Measurements from ENCODE around the gene SP6.

DNA sequence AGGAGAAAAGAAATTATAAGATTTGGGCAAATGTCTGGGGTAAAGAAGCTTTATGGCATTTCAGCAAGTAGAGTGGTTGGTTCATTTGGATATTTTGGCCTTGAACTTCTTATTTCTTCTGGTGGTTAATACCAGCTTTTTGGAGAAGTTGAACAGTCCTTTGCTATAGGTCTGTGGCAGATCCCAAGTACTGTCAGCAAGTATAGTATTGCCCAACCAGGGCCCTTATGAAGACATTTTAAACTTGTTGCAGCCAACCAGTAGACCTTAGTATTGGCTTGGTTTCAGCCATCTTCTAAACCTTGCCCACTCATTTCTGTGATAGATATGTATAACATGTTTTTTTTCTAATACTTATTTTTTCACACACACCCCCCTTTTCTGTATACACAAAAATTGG lies 47.3 kb upstream of the SP6 start:
- TF ChIP-seq POLR2A (IDR thresholded peaks at IDR 0.05; ENCODE audit: low read depth, low read length) (no peak), RAD21 (IDR thresholded peaks at IDR 0.05; ENCODE audit: low read length) (no peak), CEBPB (IDR thresholded peaks at IDR 0.05; ENCODE audit: low read depth, low read length) (0 out of 2 replicates have a peak, but pooled peaks have one; percentile 7), RFX5 (IDR thresholded peaks at IDR 0.05; ENCODE audit: low read depth, low read length) (no peak), MXI1 (IDR thresholded peaks at IDR 0.05; ENCODE audit: borderline replicate concordance, low read depth, low read length) (no peak), RCOR1 (IDR thresholded peaks at IDR 0.05; ENCODE audit: insufficient replicate concordance, low read length) (no peak), FOS (IDR thresholded peaks at IDR 0.05; ENCODE audit: low read depth, low read length) (no peak), BHLHE40 (IDR thresholded peaks at IDR 0.05; ENCODE audit: low read depth, low read length) (no peak)
- TF ChIP-seq, protein P1, sequence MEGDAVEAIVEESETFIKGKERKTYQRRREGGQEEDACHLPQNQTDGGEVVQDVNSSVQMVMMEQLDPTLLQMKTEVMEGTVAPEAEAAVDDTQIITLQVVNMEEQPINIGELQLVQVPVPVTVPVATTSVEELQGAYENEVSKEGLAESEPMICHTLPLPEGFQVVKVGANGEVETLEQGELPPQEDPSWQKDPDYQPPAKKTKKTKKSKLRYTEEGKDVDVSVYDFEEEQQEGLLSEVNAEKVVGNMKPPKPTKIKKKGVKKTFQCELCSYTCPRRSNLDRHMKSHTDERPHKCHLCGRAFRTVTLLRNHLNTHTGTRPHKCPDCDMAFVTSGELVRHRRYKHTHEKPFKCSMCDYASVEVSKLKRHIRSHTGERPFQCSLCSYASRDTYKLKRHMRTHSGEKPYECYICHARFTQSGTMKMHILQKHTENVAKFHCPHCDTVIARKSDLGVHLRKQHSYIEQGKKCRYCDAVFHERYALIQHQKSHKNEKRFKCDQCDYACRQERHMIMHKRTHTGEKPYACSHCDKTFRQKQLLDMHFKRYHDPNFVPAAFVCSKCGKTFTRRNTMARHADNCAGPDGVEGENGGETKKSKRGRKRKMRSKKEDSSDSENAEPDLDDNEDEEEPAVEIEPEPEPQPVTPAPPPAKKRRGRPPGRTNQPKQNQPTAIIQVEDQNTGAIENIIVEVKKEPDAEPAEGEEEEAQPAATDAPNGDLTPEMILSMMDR (conservative IDR thresholded peaks at IDR 0.05; ENCODE audit: low read depth, low read length): no peak
- TF ChIP-seq, protein P2, sequence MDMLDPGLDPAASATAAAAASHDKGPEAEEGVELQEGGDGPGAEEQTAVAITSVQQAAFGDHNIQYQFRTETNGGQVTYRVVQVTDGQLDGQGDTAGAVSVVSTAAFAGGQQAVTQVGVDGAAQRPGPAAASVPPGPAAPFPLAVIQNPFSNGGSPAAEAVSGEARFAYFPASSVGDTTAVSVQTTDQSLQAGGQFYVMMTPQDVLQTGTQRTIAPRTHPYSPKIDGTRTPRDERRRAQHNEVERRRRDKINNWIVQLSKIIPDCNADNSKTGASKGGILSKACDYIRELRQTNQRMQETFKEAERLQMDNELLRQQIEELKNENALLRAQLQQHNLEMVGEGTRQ (IDR thresholded peaks at IDR 0.05; ENCODE audit: low read depth, low read length): no peak
- TF ChIP-seq, protein P3, sequence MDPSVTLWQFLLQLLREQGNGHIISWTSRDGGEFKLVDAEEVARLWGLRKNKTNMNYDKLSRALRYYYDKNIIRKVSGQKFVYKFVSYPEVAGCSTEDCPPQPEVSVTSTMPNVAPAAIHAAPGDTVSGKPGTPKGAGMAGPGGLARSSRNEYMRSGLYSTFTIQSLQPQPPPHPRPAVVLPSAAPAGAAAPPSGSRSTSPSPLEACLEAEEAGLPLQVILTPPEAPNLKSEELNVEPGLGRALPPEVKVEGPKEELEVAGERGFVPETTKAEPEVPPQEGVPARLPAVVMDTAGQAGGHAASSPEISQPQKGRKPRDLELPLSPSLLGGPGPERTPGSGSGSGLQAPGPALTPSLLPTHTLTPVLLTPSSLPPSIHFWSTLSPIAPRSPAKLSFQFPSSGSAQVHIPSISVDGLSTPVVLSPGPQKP (IDR thresholded peaks at IDR 0.05; ENCODE audit: borderline replicate concordance, low read depth, low read length): no peak
